GM23338 (cell line): ENCODE results near the gene TPST2. TPM values are rescaled to one million over a fixed set of nuclear protein-coding genes. Genes with fewer than 3 reads are reported as not detected.

Experiments
- ATAC-seq: fragments of 200-7000 bp; cut with Tn5 transposase; 3 replicates; pipeline ENCODE4 v1.9.1; 2020
- DNase-seq: peaks from one replicate; pipeline ENCODE4 v3.0.0-alpha.2; 2015; ENCODE audit warnings: low spot score
- H2AFZ ChIP-seq: fragments of 200-600 bp; sonication (generic); 2 replicates; pipeline ENCODE4 v1.8.0; 2016; ENCODE audit warnings: antibody characterized with exemption, mild to moderate bottlenecking, moderate library complexity
- H3F3A ChIP-seq: fragments of 200-600 bp; sonication (generic); replicated peaks from 2 replicates; pipeline ENCODE4 v1.8.0; 2017; ENCODE audit warnings: antibody characterized with exemption, mixed run types, low read depth
- H3K27ac ChIP-seq: fragments of 200-600 bp; sonication (generic); 2 replicates; pipeline ENCODE4 v1.6.1; 2016; ENCODE audit warnings: low read depth
- H3K27me3 ChIP-seq: fragments of 200-600 bp; sonication (generic); 2 replicates; pipeline ENCODE4 v1.8.0; 2016; ENCODE audit warnings: mild to moderate bottlenecking, mixed run types, moderate library complexity; ENCODE audit not compliant: insufficient read depth
- H3K36me3 ChIP-seq: fragments of 200-600 bp; sonication (generic); 2 replicates; pipeline ENCODE4 v1.8.0; 2016; ENCODE audit warnings: mild to moderate bottlenecking; ENCODE audit not compliant: insufficient read depth
- H3K4me1 ChIP-seq: fragments of 200-600 bp; sonication (generic); 2 replicates; pipeline ENCODE4 v1.8.0; 2016; ENCODE audit warnings: mild to moderate bottlenecking, moderate library complexity; ENCODE audit not compliant: insufficient read depth
- H3K4me2 ChIP-seq: fragments of 200-600 bp; sonication (generic); 2 replicates; pipeline ENCODE4 v1.7.1; 2017; ENCODE audit warnings: mixed run types
- H3K4me3 ChIP-seq: fragments of 200-600 bp; sonication (generic); 2 replicates; pipeline ENCODE4 v1.6.1; 2016; ENCODE audit warnings: mixed run types
- H3K79me2 ChIP-seq: fragments of 200-600 bp; sonication (generic); replicated peaks from 2 replicates; pipeline ENCODE4 v1.8.0; 2017; ENCODE audit warnings: mild to moderate bottlenecking; ENCODE audit not compliant: insufficient read depth
- H3K9me2 ChIP-seq: fragments of 200-600 bp; sonication (generic); 2 replicates; pipeline ENCODE4 v1.8.0; 2017; ENCODE audit not compliant: insufficient read depth
- H4K20me1 ChIP-seq: fragments of 200-600 bp; sonication (generic); replicated peaks from 2 replicates; pipeline ENCODE4 v1.8.0; 2017; ENCODE audit warnings: mild to moderate bottlenecking; ENCODE audit not compliant: insufficient read depth
- H3K27ac Mint-ChIP-seq: 2 replicates; pipeline ENCODE4 v1.8.0; 2020; ENCODE audit warnings: inconsistent platforms, mild to moderate bottlenecking, moderate library complexity, mixed read lengths
- H3K27me3 Mint-ChIP-seq: 3 replicates; pipeline ENCODE4 v1.8.0; 2022; ENCODE audit warnings: low read depth, mild to moderate bottlenecking, moderate library complexity, mixed read lengths, inconsistent platforms; ENCODE audit not compliant: insufficient read depth, poor library complexity
- H3K36me3 Mint-ChIP-seq: 3 replicates; pipeline ENCODE4 v1.8.0; 2021; ENCODE audit warnings: low read depth, mild to moderate bottlenecking, inconsistent platforms, moderate library complexity, mixed read lengths
- H3K4me1 Mint-ChIP-seq: 3 replicates; pipeline ENCODE4 v1.8.0; 2020; ENCODE audit warnings: mild to moderate bottlenecking, inconsistent platforms, mixed read lengths
- H3K4me3 Mint-ChIP-seq: 3 replicates; pipeline ENCODE4 v1.8.0; 2021; ENCODE audit warnings: moderate library complexity, mild to moderate bottlenecking, inconsistent platforms, mixed read lengths
- H3K9me3 Mint-ChIP-seq: 3 replicates; pipeline ENCODE4 v1.8.0; 2020; ENCODE audit warnings: moderate library complexity, mild to moderate bottlenecking, inconsistent platforms, mixed read lengths
- CREB1 ChIP-seq: fragments of 250-450 bp; sonication (Bioruptor Pico); IDR thresholded peaks from 2 replicates; pipeline ENCODE4 v1.5.0; 2020; ENCODE audit warnings: low read depth, mild to moderate bottlenecking, moderate library complexity
- EZH2phosphoT487 ChIP-seq: fragments of 200-600 bp; sonication (generic); IDR thresholded peaks from one replicate; pipeline ENCODE4 v1.8.1; 2018; ENCODE audit warnings: antibody characterized with exemption; ENCODE audit not compliant: unreplicated experiment
- NANOG ChIP-seq: IDR thresholded peaks from 2 replicates; pipeline ENCODE4 v1.6.1; 2016; ENCODE audit warnings: antibody characterized with exemption, borderline replicate concordance
- STAT1 ChIP-seq: IDR thresholded peaks from one replicate; pipeline ENCODE4 v1.6.1; 2016; ENCODE audit warnings: antibody characterized with exemption; ENCODE audit not compliant: unreplicated experiment
- ZNF114 ChIP-seq: fragments of 250-450 bp; sonication (Bioruptor Pico); IDR thresholded peaks from 2 replicates; pipeline ENCODE4 v1.5.0; 2020; ENCODE audit warnings: mild to moderate bottlenecking, moderate library complexity
- ZNF331 ChIP-seq: fragments of 250-450 bp; sonication (Bioruptor Pico); IDR thresholded peaks from 2 replicates; pipeline ENCODE4 v1.5.0; 2020; ENCODE audit warnings: low read depth, mild to moderate bottlenecking, moderate library complexity
- ZNF462 ChIP-seq: fragments of 250-450 bp; sonication (Bioruptor Pico); IDR thresholded peaks from 2 replicates; pipeline ENCODE4 v1.5.0; 2020; ENCODE audit warnings: mild to moderate bottlenecking, moderate library complexity
- polyA plus RNA-seq: library from polyadenylated mRNA; unstranded; fragments of >200 nt; fragmentation: Nextera tagmentation; extraction: Ambion mirVana; gene quantifications from 2 replicates; pipeline ENCODE4 v1.2.1, GENCODE V29; 2016
- total RNA-seq: library from RNA; depleted of rRNA; stranded (reverse); fragments of >200 nt; shearing (Covaris generic); gene quantifications from 2 replicates; pipeline ENCODE4 v1.2.3, GENCODE V29; 2014

Gene TPST2
- total and polyA plus RNA-seq, 2 experiments from 2014 or later, result 37.9 to 127 TPM

DNA sequence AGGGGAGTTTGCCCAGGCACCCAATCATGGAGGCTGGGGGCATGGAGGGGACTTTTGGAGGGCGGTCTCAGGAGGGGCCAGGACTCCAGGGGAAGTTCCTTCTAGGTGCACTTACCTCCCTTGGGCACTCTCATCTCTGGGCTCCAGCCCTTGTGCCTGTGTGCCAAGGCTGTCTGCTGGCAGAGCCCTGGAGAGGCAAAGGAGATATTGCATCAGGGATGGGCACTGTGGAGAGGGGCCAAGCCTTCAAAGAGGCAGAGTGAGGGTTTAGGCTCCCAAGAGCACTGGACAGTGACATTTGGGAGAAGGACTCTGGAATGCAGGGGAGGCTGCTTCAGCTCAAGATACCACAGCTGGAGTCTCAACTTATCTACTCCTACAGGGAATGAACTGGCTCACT lies 45.4 kb downstream of the TPST2 start:
- Histone ChIP-seq H3K4me3 (no peak overlapping the region), H3K36me3 (0 out of 2 replicates have a peak, but pooled peaks cover 10% of the 10 kb centered on the region), H2AFZ (no peak overlapping the region), H3K27ac (0 out of 2 replicates have a peak overlapping the region, but pooled peaks have one; percentile 55), H3K4me2 (no peak overlapping the region), H4K20me1 (peaks cover 10% of the 10 kb centered on the region), H3F3A (0 out of 2 replicates have a peak, but pooled peaks cover 17% of the 10 kb centered on the region), H3K4me1 (peaks cover 16% of the 10 kb centered on the region), H3K9me2 (no peaks in the 10 kb centered on the region), H3K27me3 (no peaks in the 10 kb centered on the region), H3K79me2 (peaks cover 62% of the 10 kb centered on the region)
- ATAC-seq (no peak), DNase-seq (no peak)
- no peak overlapping the region for H3K4me3 Mint-ChIP-seq
- H3K9me3 Mint-ChIP-seq, result no peaks in the 10 kb centered on the region
- TF ChIP-seq ZNF462 (CRISPR knock-in tag) (no peak), ZNF331 (CRISPR knock-in tag) (no peak), EZH2phosphoT487 (no peak), STAT1 (no peak)
- peaks cover 29% of the 10 kb centered on the region for H3K36me3 Mint-ChIP-seq
- peaks cover 16% of the 10 kb centered on the region for H3K4me1 Mint-ChIP-seq
- no peak overlapping the region for H3K27ac Mint-ChIP-seq
- peaks cover 10% of the 10 kb centered on the region for H3K27me3 Mint-ChIP-seq

DNA sequence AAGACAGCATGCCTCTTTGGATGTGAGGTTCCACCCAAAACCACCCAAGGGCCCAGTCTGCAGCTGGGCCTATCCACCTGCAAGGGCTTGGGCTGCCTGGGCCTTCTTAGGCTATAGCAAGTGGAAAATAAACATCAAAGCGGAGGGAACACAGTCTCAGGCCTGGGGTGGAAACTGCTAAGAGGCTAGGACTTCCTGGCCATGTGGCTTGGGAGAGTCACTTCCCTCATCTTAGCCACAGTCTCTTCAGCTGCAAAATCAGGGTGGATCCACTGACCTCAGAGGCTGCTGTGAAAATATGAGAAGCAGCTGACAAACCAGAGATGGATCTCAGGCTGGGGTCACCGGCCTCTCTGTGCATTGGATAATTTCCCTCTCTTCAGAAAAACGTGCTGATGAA lies 47.1 kb downstream of the TPST2 start:
- Histone ChIP-seq H3F3A (peaks cover 14% of the 10 kb centered on the region; the same call in 1 of the 2 replicates), H4K20me1 (peaks cover 10% of the 10 kb centered on the region), H3K36me3 (peaks cover 19% of the 10 kb centered on the region; the same call in 1 of the 2 replicates), H3K4me1 (no peaks in the 10 kb centered on the region), H3K27me3 (no peaks in the 10 kb centered on the region), H3K79me2 (peaks cover 46% of the 10 kb centered on the region), H2AFZ (no peak overlapping the region), H3K4me2 (no peak overlapping the region), H3K27ac (peak overlapping the region; percentile 55; the same call in 1 of the 2 replicates), H3K4me3 (no peak overlapping the region), H3K9me2 (no peaks in the 10 kb centered on the region)
- Mint-ChIP-seq H3K36me3 (peaks cover 40% of the 10 kb centered on the region), H3K27ac (peak overlapping the region; percentile 2; the same call in 1 of the 2 replicates), H3K4me1 (peaks cover 6% of the 10 kb centered on the region; the same call in 2 of the 3 replicates), H3K27me3 (peaks cover 3% of the 10 kb centered on the region), H3K9me3 (no peaks in the 10 kb centered on the region), H3K4me3 (no peak overlapping the region)
- ATAC-seq, result no peak
- DNase-seq, result no peak
- TF ChIP-seq CREB1 (CRISPR knock-in tag), result no peak
- TF ChIP-seq NANOG, result no peak
- no peak for TF ChIP-seq ZNF114
- no peak for TF ChIP-seq ZNF462 (CRISPR knock-in tag)
